ENCODE results near the gene KDM3B. TPM values are rescaled to one million over a fixed set of nuclear protein-coding genes. Genes with fewer than 3 reads are reported as not detected.

The KDM3B gene
- total and polyA plus RNA-seq, 2 experiments from 2014 or later, result 25.8 to 86.6 TPM

DNA sequence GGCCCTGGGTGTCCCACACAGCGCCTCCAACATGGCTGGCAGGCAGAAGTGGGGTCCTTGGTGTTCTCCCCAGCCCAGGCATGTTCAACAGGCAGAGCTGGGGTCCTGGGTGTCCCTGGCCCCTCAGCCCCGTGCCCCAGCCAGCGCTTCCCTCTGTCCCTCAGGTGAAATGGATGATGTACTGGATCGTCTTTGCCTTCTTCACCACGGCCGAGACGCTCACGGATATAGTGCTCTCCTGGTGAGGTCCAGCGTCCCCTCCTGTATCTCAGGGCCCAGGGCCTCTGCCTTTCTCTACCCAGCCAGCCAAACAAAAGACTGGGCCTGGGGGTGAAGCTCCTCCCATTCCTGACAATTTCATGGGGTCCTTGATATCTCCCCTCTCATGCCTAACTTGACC is 88.7 kb downstream of the KDM3B start:
- ATAC-seq (no peak), DNase-seq (ENCODE audit: low spot score) (no peak)
- Mint-ChIP-seq H3K36me3 (ENCODE audit: low read depth) (peaks cover 7% of the 10 kb centered on the region; the same call in 2 of the 3 replicates), H3K27me3 (ENCODE audit: insufficient read depth, low read depth, poor library complexity) (peaks cover 25% of the 10 kb centered on the region), H3K27ac (no peak overlapping the region), H3K4me1 (peaks cover 29% of the 10 kb centered on the region), H3K9me3 (no peaks in the 10 kb centered on the region), H3K4me3 (no peak overlapping the region)
- Histone ChIP-seq H2AFZ (no peak overlapping the region), H3K4me1 (ENCODE audit: insufficient read depth) (peaks cover 11% of the 10 kb centered on the region), H3K4me3 (no peak overlapping the region), H3K36me3 (ENCODE audit: insufficient read depth) (no peaks in the 10 kb centered on the region; the same call in 1 of the 2 replicates), H4K20me1 (replicated peaks; ENCODE audit: insufficient read depth) (no peaks in the 10 kb centered on the region), H3K4me2 (no peak overlapping the region), H3K27me3 (ENCODE audit: insufficient read depth) (no peaks in the 10 kb centered on the region; the same call in 1 of the 2 replicates), H3K79me2 (replicated peaks; ENCODE audit: insufficient read depth) (no peaks in the 10 kb centered on the region), H3F3A (replicated peaks; ENCODE audit: low read depth) (peaks cover 19% of the 10 kb centered on the region), H3K27ac (ENCODE audit: low read depth) (no peak overlapping the region), H3K9me2 (ENCODE audit: insufficient read depth) (no peaks in the 10 kb centered on the region)
- TF ChIP-seq STAT1 (IDR thresholded peaks at IDR 0.05; ENCODE audit: unreplicated experiment) (no peak), EZH2phosphoT487 (IDR thresholded peaks at IDR 0.05; ENCODE audit: unreplicated experiment) (no peak), ZNF114 (CRISPR knock-in tag; IDR thresholded peaks at IDR 0.05) (no peak)
- TF ChIP-seq, protein P1, sequence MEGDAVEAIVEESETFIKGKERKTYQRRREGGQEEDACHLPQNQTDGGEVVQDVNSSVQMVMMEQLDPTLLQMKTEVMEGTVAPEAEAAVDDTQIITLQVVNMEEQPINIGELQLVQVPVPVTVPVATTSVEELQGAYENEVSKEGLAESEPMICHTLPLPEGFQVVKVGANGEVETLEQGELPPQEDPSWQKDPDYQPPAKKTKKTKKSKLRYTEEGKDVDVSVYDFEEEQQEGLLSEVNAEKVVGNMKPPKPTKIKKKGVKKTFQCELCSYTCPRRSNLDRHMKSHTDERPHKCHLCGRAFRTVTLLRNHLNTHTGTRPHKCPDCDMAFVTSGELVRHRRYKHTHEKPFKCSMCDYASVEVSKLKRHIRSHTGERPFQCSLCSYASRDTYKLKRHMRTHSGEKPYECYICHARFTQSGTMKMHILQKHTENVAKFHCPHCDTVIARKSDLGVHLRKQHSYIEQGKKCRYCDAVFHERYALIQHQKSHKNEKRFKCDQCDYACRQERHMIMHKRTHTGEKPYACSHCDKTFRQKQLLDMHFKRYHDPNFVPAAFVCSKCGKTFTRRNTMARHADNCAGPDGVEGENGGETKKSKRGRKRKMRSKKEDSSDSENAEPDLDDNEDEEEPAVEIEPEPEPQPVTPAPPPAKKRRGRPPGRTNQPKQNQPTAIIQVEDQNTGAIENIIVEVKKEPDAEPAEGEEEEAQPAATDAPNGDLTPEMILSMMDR (conservative IDR thresholded peaks at IDR 0.05; ENCODE audit: low read depth in 2 of 2), result no peak

DNA sequence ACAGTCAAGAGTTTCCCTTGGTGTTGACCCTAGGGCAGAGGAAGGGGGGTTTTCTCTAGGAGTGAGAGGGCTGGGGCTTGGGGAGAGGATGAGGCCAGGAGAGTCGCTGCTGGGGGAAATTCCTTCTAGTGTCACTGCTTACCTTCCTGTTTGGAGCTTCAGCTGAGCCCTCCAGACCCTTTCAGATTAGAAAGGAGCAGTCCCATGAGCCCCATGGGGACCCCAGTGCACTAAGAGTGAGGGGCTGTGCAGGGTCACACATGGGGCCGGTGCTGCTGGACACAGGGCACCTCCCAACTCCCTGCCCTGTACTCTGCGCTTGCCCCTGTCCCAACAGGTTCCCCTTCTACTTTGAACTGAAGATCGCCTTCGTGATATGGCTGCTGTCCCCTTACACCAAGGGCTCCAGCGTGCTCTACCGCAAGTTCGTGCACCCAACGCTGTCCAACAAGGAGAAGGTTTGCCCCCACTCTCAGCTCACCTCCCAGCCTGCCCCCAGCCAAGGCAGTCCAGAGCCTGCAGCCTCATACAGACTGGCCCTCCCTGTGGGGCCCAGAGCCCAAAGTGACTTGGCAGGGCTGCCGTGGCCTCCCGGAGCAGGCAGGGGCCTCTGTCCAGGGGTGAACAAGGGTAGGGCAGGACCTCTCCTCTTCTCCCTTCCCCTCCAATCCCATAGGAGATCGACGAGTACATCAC is 91.7 kb downstream of the KDM3B start:
- peaks cover 7% of the 10 kb centered on the region for H3K4me1 ChIP-seq (ENCODE audit: insufficient read depth)
- DNase-seq (ENCODE audit: low spot score) (no peak), ATAC-seq (no peak)
- Mint-ChIP-seq H3K4me1 (peaks cover 28% of the 10 kb centered on the region), H3K27ac (no peak overlapping the region), H3K9me3 (no peaks in the 10 kb centered on the region), H3K27me3 (ENCODE audit: insufficient read depth, low read depth, poor library complexity) (peaks cover 25% of the 10 kb centered on the region), H3K36me3 (ENCODE audit: low read depth) (peaks cover 7% of the 10 kb centered on the region; the same call in 1 of the 3 replicates), H3K4me3 (no peak overlapping the region)
- H3F3A ChIP-seq (replicated peaks; ENCODE audit: low read depth), result peaks cover 6% of the 10 kb centered on the region; the same call in 1 of the 2 replicates
- H2AFZ ChIP-seq, result no peak overlapping the region
- no peaks in the 10 kb centered on the region; the same call in 1 of the 2 replicates for H3K27me3 ChIP-seq (ENCODE audit: insufficient read depth)
- H3K4me3 ChIP-seq, result no peak overlapping the region
- H3K36me3 ChIP-seq (ENCODE audit: insufficient read depth), result no peaks in the 10 kb centered on the region
- no peak overlapping the region for H3K27ac ChIP-seq (ENCODE audit: low read depth)
- no peaks in the 10 kb centered on the region for H3K79me2 ChIP-seq (replicated peaks; ENCODE audit: insufficient read depth)
- H4K20me1 ChIP-seq (replicated peaks; ENCODE audit: insufficient read depth), result no peaks in the 10 kb centered on the region
- H3K9me2 ChIP-seq (ENCODE audit: insufficient read depth), result no peaks in the 10 kb centered on the region
- H3K4me2 ChIP-seq, result no peak overlapping the region
- TF ChIP-seq CREB1 (CRISPR knock-in tag; IDR thresholded peaks at IDR 0.05; ENCODE audit: low read depth), result no peak
- TF ChIP-seq JUNB (IDR thresholded peaks at IDR 0.05; ENCODE audit: unreplicated experiment), result no peak
- no peak for TF ChIP-seq STAT1 (IDR thresholded peaks at IDR 0.05; ENCODE audit: unreplicated experiment)
- no peak for TF ChIP-seq ZNF114 (CRISPR knock-in tag; IDR thresholded peaks at IDR 0.05)
- TF ChIP-seq, protein P2, sequence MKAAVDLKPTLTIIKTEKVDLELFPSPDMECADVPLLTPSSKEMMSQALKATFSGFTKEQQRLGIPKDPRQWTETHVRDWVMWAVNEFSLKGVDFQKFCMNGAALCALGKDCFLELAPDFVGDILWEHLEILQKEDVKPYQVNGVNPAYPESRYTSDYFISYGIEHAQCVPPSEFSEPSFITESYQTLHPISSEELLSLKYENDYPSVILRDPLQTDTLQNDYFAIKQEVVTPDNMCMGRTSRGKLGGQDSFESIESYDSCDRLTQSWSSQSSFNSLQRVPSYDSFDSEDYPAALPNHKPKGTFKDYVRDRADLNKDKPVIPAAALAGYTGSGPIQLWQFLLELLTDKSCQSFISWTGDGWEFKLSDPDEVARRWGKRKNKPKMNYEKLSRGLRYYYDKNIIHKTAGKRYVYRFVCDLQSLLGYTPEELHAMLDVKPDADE (IDR thresholded peaks at IDR 0.05), result no peak
- TF ChIP-seq POLR2AphosphoS5 (IDR thresholded peaks at IDR 0.05; ENCODE audit: low read depth), result no peak
- TF ChIP-seq NANOG (IDR thresholded peaks at IDR 0.05; ENCODE audit: borderline replicate concordance), result no peak
- TF ChIP-seq EZH2 (IDR thresholded peaks at IDR 0.05; ENCODE audit: low read depth, unreplicated experiment), result no peak
- TF ChIP-seq, protein P3, sequence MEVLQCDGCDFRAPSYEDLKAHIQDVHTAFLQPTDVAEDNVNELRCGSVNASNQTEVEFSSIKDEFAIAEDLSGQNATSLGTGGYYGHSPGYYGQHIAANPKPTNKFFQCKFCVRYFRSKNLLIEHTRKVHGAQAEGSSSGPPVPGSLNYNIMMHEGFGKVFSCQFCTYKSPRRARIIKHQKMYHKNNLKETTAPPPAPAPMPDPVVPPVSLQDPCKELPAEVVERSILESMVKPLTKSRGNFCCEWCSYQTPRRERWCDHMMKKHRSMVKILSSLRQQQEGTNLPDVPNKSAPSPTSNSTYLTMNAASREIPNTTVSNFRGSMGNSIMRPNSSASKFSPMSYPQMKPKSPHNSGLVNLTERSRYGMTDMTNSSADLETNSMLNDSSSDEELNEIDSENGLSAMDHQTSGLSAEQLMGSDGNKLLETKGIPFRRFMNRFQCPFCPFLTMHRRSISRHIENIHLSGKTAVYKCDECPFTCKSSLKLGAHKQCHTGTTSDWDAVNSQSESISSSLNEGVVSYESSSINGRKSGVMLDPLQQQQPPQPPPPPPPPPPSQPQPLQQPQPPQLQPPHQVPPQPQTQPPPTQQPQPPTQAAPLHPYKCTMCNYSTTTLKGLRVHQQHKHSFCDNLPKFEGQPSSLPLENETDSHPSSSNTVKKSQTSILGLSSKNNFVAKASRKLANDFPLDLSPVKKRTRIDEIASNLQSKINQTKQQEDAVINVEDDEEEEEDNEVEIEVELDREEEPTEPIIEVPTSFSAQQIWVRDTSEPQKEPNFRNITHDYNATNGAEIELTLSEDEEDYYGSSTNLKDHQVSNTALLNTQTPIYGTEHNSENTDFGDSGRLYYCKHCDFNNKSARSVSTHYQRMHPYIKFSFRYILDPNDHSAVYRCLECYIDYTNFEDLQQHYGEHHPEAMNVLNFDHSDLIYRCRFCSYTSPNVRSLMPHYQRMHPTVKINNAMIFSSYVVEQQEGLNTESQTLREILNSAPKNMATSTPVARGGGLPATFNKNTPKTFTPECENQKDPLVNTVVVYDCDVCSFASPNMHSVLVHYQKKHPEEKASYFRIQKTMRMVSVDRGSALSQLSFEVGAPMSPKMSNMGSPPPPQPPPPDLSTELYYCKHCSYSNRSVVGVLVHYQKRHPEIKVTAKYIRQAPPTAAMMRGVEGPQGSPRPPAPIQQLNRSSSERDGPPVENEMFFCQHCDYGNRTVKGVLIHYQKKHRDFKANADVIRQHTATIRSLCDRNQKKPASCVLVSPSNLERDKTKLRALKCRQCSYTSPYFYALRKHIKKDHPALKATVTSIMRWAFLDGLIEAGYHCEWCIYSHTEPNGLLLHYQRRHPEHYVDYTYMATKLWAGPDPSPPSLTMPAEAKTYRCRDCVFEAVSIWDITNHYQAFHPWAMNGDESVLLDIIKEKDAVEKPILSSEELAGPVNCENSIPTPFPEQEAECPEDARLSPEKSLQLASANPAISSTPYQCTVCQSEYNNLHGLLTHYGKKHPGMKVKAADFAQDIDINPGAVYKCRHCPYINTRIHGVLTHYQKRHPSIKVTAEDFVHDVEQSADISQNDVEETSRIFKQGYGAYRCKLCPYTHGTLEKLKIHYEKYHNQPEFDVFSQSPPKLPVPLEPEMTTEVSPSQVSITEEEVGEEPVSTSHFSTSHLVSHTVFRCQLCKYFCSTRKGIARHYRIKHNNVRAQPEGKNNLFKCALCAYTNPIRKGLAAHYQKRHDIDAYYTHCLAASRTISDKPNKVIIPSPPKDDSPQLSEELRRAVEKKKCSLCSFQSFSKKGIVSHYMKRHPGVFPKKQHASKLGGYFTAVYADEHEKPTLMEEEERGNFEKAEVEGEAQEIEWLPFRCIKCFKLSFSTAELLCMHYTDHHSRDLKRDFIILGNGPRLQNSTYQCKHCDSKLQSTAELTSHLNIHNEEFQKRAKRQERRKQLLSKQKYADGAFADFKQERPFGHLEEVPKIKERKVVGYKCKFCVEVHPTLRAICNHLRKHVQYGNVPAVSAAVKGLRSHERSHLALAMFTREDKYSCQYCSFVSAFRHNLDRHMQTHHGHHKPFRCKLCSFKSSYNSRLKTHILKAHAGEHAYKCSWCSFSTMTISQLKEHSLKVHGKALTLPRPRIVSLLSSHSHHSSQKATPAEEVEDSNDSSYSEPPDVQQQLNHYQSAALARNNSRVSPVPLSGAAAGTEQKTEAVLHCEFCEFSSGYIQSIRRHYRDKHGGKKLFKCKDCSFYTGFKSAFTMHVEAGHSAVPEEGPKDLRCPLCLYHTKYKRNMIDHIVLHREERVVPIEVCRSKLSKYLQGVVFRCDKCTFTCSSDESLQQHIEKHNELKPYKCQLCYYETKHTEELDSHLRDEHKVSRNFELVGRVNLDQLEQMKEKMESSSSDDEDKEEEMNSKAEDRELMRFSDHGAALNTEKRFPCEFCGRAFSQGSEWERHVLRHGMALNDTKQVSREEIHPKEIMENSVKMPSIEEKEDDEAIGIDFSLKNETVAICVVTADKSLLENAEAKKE (CRISPR knock-in tag; IDR thresholded peaks at IDR 0.05), result no peak

Data from GM23338 (cell line).